ENCODE measurements around the gene CHST2.

The CHST2 gene

DNA sequence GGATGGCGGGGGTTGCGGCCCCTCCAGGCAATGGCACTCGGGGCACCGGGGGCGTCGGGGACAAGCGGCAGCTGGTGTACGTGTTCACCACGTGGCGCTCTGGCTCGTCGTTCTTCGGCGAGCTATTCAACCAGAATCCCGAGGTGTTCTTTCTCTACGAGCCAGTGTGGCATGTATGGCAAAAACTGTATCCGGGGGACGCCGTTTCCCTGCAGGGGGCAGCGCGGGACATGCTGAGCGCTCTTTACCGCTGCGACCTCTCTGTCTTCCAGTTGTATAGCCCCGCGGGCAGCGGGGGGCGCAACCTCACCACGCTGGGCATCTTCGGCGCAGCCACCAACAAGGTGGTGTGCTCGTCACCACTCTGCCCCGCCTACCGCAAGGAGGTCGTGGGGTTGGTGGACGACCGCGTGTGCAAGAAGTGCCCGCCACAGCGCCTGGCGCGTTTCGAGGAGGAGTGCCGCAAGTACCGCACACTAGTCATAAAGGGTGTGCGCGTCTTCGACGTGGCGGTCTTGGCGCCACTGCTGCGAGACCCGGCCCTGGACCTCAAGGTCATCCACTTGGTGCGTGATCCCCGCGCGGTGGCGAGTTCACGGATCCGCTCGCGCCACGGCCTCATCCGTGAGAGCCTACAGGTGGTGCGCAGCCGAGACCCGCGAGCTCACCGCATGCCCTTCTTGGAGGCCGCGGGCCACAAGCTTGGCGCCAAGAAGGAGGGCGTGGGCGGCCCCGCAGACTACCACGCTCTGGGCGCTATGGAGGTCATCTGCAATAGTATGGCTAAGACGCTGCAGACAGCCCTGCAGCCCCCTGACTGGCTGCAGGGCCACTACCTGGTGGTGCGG lies 1.9 kb downstream of the CHST2 start:
- peak overlapping the region; percentile 92 for H3K4me2 ChIP-seq (ENCODE audit: low read length)
- H3K4me3 ChIP-seq (ENCODE audit: low read length) = peak overlapping the region; percentile 86
- no peaks in the 10 kb centered on the region for H3K36me3 ChIP-seq (ENCODE audit: control insufficient read depth, low read length)
- peaks cover 7% of the 10 kb centered on the region; the same call in 1 of the 2 replicates for H3F3A ChIP-seq (ENCODE audit: control insufficient read depth, insufficient read depth)
- peaks cover 51% of the 10 kb centered on the region for H3K4me1 ChIP-seq (ENCODE audit: control insufficient read depth, low read length)
- no peaks in the 10 kb centered on the region; the same call in 1 of the 2 replicates for H4K20me1 ChIP-seq (ENCODE audit: control insufficient read depth, insufficient read depth, low read depth, low read length)
- H3K27me3 ChIP-seq (ENCODE audit: control insufficient read depth, low read length) = peaks cover 32% of the 10 kb centered on the region
- H3K9me3 ChIP-seq (ENCODE audit: control insufficient read depth, insufficient read depth, low read length) = peaks cover 5% of the 10 kb centered on the region; the same call in 1 of the 2 replicates
- no peaks in the 10 kb centered on the region for H3K79me2 ChIP-seq (ENCODE audit: control insufficient read depth, low read length)
- no peak overlapping the region for H3K27ac ChIP-seq (ENCODE audit: low read depth, low read length)
- TF ChIP-seq EZH2phosphoT487 (IDR thresholded peaks at IDR 0.05; ENCODE audit: borderline replicate concordance, low read length) (no peak), CTCF (IDR thresholded peaks at IDR 0.05; ENCODE audit: low read depth, low read length, poor library complexity, severe bottlenecking) (peak; percentile 51)
- H3K9me2 ChIP-seq (replicated peaks; ENCODE audit: control insufficient read depth, low read length) = no peaks in the 10 kb centered on the region

- peak overlapping the region; percentile 92 for H3K4me2 ChIP-seq (ENCODE audit: low read length)
- peaks cover 32% of the 10 kb centered on the region for H3K27me3 ChIP-seq (ENCODE audit: control insufficient read depth, low read length)
- TF ChIP-seq CTCF (IDR thresholded peaks at IDR 0.05; ENCODE audit: low read depth, low read length, poor library complexity, severe bottlenecking) (no peak), EZH2phosphoT487 (IDR thresholded peaks at IDR 0.05; ENCODE audit: borderline replicate concordance, low read length) (no peak)
These were observed 2.5 kb downstream of the CHST2 start for GRCh38 chr3:143122089-143122430.

DNA sequence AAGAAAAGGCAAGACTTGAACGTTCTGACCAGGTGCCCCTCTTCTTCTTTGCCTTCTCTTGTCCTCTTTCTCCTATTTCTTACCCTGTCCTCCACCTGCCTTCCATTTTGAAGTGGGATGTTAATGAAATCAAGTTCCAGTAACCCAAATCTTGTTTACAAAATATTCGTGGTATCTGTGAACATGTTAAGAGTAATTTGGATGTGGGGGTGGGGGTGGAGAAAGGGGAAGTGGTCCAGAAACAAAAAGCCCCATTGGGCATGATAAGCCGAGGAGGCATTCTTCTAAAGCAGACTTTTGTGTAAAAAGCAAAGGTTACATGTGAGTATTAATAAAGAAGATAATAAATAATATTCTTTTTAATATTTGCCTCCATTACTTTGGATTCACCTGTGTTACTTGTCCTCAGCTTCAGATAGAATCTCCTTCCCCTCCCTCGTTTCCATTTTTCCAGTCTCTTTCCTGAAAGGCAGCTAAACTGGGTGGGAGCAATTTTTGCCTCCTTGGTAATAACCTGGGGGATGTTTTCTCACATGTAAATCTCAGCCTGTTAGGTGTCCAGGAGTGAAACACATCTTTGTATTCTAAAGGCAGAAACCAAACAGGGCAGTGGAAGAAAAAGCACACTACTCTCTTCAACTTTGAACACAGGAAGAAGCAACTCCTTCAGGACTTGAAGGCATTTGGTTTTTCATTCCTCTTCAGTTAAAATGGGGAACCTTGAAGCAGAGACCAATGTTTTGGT lies 3.2 kb downstream of the CHST2 start:
- no peak overlapping the region for H3K27ac ChIP-seq (ENCODE audit: low read depth, low read length)
- H3F3A ChIP-seq (ENCODE audit: control insufficient read depth, insufficient read depth) = peaks cover 7% of the 10 kb centered on the region; the same call in 1 of the 2 replicates
- no peaks in the 10 kb centered on the region for H3K9me2 ChIP-seq (replicated peaks; ENCODE audit: control insufficient read depth, low read length)
- peak overlapping the region; percentile 38 for H3K4me3 ChIP-seq (ENCODE audit: low read length)
- peaks cover 51% of the 10 kb centered on the region for H3K4me1 ChIP-seq (ENCODE audit: control insufficient read depth, low read length)
- H3K27me3 ChIP-seq (ENCODE audit: control insufficient read depth, low read length) = peaks cover 32% of the 10 kb centered on the region
- no peak for TF ChIP-seq EZH2phosphoT487 (IDR thresholded peaks at IDR 0.05; ENCODE audit: borderline replicate concordance, low read length)
- no peak for TF ChIP-seq CTCF (IDR thresholded peaks at IDR 0.05; ENCODE audit: low read depth, low read length, poor library complexity, severe bottlenecking)
- H3K36me3 ChIP-seq (ENCODE audit: control insufficient read depth, low read length) = no peaks in the 10 kb centered on the region
- H4K20me1 ChIP-seq (ENCODE audit: control insufficient read depth, insufficient read depth, low read depth, low read length) = no peaks in the 10 kb centered on the region; the same call in 1 of the 2 replicates
- peak overlapping the region; percentile 92 for H3K4me2 ChIP-seq (ENCODE audit: low read length)
- peaks cover 5% of the 10 kb centered on the region; the same call in 1 of the 2 replicates for H3K9me3 ChIP-seq (ENCODE audit: control insufficient read depth, insufficient read depth, low read length)
- no peaks in the 10 kb centered on the region for H3K79me2 ChIP-seq (ENCODE audit: control insufficient read depth, low read length)

More at GRCh38 chr3:143122089-143122430, 2.5 kb downstream of the CHST2 start:
- Histone ChIP-seq H3K36me3 (ENCODE audit: control insufficient read depth, low read length) (no peaks in the 10 kb centered on the region), H3K79me2 (ENCODE audit: control insufficient read depth, low read length) (no peaks in the 10 kb centered on the region), H4K20me1 (ENCODE audit: control insufficient read depth, insufficient read depth, low read depth, low read length) (no peaks in the 10 kb centered on the region; the same call in 1 of the 2 replicates), H3K9me2 (replicated peaks; ENCODE audit: control insufficient read depth, low read length) (no peaks in the 10 kb centered on the region), H3K27ac (ENCODE audit: low read depth, low read length) (no peak overlapping the region), H3F3A (ENCODE audit: control insufficient read depth, insufficient read depth) (peaks cover 7% of the 10 kb centered on the region; the same call in 1 of the 2 replicates), H3K9me3 (ENCODE audit: control insufficient read depth, insufficient read depth, low read length) (peaks cover 5% of the 10 kb centered on the region; the same call in 1 of the 2 replicates), H3K4me3 (ENCODE audit: low read length) (no peak overlapping the region), H3K4me1 (ENCODE audit: control insufficient read depth, low read length) (peaks cover 51% of the 10 kb centered on the region)
